ENCODE measurements around the gene GALNTL6.

Gene GALNTL6

GRCh38 chr4:172127168-172127567 is 314.0 kb downstream of the GALNTL6 start:
- DNase-seq: no peak

- no peak for DNase-seq
Measured at GRCh38 chr4:172129593-172129992, 316.4 kb downstream of the GALNTL6 start.

GRCh38 chr4:172134521-172134920 is 321.3 kb downstream of the GALNTL6 start:
- DNase-seq: no peak

DNA sequence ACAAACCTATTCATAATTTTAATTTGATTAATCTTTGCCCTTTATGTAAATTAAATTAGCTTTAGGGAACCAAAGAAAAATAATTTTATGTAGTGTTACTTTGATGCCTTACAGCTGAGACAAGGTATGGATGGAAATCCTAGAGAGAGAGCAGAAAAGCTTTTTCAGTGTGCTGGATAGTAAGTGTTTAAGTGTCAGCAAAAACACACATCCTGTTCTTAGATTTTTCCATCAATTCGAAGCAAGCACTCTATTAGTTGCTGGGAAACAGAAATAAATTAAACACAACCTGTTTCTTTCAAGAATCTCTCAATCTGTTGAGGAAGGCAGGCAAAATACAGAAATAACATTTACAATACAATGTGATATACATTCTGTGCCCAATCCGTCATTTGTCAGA is 327.8 kb downstream of the GALNTL6 start:
- no peak for DNase-seq

GRCh38 chr4:172142281-172142741 is 329.1 kb downstream of the GALNTL6 start:
- DNase-seq: no peak

GRCh38 chr4:172143605-172144314 is 330.6 kb downstream of the GALNTL6 start:
- DNase-seq: no peak

DNA sequence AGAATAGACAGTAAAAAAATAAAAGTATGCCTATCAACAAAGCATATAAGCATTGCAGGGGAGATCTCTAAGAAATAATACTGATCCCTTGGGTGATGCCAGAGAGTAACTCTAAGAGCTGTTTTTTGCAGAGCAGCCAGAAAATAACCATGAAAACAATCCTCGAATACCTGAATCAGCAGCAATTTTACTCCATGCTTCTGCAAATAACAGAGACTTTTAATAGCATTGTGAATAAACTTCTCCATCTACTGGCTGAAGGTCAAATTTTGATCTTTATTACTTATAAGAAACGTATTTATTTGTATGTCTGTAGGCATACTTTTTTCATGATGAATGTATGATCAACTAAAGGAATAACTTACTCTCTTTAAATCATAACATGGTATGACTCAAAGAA is 334.5 kb downstream of the GALNTL6 start:
- no peak for DNase-seq

- DNase-seq: no peak
Measured at GRCh38 chr4:172149329-172149728, 336.1 kb downstream of the GALNTL6 start.

- no peak for DNase-seq
Measured at GRCh38 chr4:172152284-172152683, 339.1 kb downstream of the GALNTL6 start.

GRCh38 chr4:172153719-172154118 is 340.5 kb downstream of the GALNTL6 start:
- DNase-seq: no peak

DNA sequence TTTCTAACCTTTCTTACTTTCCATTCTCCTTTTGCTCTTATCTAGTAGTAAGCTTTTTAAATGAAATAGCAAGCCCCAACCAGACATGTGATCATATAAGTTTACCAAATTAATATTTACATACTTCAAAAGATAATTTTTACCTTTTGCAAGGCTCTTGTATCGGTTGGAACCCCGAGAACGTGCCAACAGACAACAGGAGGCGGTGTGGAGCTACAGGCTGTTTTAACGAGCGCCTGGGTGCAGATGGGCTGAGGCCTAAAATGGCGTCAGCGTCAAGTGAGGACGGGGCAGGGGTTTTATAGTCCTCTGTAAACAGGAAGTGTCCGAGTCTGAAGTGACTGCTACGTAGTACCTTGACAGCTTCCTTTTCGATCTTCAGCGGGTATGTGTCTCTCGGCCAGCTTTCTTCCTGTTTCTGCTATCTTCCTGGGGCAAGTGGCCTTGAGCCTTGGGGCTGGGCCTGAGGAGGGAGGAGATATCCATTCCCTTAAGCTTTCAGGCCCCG is 342.7 kb downstream of the GALNTL6 start:
- no peak for DNase-seq

GRCh38 chr4:172157946-172158345 is 344.7 kb downstream of the GALNTL6 start:
- DNase-seq: no peak

DNA sequence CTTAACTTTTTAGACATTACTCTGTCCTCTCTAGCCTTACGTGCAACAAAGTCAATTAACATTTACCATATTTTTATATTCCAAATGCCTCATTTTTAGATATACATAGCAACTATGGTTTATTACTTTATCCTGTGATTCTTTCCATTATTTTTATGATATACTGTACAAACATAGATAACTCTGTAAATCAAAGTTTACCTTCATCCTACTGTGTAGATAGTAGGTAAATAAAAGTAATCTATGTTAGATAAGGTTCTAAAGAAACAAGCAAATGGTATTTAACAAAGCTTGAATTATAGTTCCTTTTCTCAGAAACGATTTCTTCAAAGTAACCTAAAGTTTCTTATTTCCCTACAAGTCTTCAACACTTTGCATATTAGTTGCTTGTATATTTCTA is 350.0 kb downstream of the GALNTL6 start:
- DNase-seq: no peak

- DNase-seq: no peak
Measured at GRCh38 chr4:172168888-172169287, 355.7 kb downstream of the GALNTL6 start.

DNA sequence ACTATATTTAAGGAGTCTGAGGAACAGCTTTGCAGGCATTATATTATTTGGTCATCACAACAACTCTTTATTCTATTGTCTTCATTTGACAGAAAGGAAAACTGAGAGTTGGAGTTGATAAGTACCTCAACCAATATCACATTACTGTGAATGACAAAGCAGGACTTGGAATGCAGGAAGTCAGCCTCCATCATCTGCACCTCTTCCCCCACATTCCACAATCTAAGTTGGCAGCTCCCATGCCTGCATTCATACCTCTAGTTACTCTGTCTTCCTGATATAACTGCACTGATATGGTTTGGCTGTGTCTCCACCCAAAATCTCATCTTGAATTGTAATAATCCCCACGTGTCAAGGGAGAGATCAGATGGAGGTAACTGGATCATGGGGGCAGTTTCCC is 356.7 kb downstream of the GALNTL6 start:
- no peak for DNase-seq

- no peak for DNase-seq
Measured at GRCh38 chr4:172173206-172173605, 360.0 kb downstream of the GALNTL6 start.

DNA sequence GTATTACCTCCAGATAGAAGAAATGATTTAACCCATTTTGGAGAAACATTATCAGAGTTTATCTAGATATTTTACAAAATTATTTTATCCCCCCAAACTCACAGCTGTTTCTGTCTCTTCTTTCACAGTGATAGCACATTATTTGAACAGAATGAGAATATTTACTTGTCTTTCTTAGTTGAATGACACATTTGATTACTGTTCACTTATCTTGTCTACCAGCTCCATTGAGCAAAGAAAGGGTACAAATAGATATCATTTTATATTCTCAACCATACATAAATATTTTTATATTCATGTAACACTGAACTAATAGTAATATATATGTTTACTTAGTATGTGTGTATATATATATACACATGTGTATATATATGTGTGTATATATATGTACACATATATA is 364.2 kb downstream of the GALNTL6 start:
- no peak for DNase-seq

GRCh38 chr4:172188248-172188988 is 375.2 kb downstream of the GALNTL6 start:
- no peak for DNase-seq

- DNase-seq: no peak
Measured at GRCh38 chr4:172202480-172203076, 389.4 kb downstream of the GALNTL6 start.

DNA sequence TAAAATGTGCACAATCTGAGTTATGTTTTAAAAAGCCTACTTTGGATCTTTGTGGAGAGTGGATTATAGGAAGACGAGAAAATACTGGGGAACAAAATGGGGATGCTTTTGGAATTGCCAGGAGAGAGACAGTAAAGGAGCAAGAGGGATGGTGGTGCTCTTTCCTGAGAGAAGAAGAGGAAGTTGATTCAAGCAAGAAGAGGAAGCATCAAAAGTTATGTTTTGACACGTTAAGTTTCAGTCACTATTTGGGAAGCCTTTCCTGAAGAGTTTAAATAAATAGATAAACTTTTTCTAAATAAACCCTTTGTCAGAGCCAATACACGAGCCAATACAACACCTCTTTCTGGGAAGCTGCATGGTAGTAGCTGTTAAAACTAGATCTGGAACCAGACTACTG is 394.1 kb downstream of the GALNTL6 start:
- no peak for DNase-seq

GRCh38 chr4:172207886-172208285 is 394.7 kb downstream of the GALNTL6 start:
- DNase-seq: no peak

- DNase-seq: no peak
Measured at GRCh38 chr4:172220679-172221078, 407.5 kb downstream of the GALNTL6 start.

DNA sequence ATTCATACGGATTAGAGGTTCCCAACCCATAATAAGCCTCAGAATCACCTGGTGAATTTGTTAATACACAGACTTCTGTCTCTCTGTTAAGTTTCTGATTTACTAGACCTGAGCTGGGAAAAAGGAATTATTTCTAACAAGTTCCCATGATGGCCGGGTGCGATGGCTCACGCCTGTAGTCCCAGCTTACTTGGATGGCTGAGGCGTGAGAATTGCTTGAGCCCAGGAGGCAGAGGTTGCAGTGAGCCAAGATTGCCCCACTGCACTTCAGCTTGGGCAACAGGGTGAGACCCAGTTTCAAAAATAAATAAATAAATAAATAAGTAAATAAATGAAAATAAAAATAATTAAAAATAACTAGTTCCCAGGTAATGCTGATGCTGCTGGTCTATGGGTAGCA is 412.3 kb downstream of the GALNTL6 start:
- no peak for DNase-seq

DNA sequence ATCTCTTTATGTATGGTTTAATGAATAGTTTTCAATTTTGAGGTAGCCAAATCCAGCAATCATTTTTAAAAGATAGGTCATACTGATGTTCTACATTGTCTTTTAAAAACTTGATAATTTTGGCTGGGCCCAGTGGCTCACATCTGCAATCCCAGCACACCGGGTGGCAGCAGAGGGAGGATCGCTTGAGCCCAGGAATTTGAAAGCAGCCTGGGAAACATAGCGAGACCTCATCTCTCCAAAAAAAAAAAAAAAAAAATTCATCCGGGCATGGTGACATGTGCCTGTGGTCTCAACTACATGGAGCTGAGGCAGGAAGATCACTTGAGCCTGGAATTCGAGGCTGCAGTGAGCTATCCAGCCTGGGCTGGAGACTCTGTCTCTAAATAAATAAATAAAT is 419.8 kb downstream of the GALNTL6 start:
- no peak for DNase-seq

Data from activated gamma-delta T cell (primary cell).